ENCODE measurements around the gene IFI6. TPM values are rescaled to one million over a fixed set of nuclear protein-coding genes. Genes with fewer than 3 reads are reported as not detected.

Gene IFI6
- total RNA-seq, 1 donor from 2014 or later: 3,307 TPM

- H2AFZ ChIP-seq (ENCODE audit: low read depth, low read length): no peak overlapping the region
- no peak for DNase-seq (ENCODE audit: low read depth)
- FAIRE-seq: no peak
- TF ChIP-seq EZH2 (IDR thresholded peaks at IDR 0.05; ENCODE audit: insufficient read depth, low read length): no peak
- TF ChIP-seq, protein P1, sequence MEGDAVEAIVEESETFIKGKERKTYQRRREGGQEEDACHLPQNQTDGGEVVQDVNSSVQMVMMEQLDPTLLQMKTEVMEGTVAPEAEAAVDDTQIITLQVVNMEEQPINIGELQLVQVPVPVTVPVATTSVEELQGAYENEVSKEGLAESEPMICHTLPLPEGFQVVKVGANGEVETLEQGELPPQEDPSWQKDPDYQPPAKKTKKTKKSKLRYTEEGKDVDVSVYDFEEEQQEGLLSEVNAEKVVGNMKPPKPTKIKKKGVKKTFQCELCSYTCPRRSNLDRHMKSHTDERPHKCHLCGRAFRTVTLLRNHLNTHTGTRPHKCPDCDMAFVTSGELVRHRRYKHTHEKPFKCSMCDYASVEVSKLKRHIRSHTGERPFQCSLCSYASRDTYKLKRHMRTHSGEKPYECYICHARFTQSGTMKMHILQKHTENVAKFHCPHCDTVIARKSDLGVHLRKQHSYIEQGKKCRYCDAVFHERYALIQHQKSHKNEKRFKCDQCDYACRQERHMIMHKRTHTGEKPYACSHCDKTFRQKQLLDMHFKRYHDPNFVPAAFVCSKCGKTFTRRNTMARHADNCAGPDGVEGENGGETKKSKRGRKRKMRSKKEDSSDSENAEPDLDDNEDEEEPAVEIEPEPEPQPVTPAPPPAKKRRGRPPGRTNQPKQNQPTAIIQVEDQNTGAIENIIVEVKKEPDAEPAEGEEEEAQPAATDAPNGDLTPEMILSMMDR (IDR thresholded peaks at IDR 0.05; ENCODE audit: insufficient read depth, low read depth, low read length): no peak
- no peak overlapping the region for H3K4me2 ChIP-seq (ENCODE audit: low read length)
- peaks cover 11% of the 10 kb centered on the region for H3K9me3 Mint-ChIP-seq (ENCODE audit: unreplicated experiment)
- no peak overlapping the region for H3K27ac Mint-ChIP-seq (ENCODE audit: unreplicated experiment)
- H3K27me3 ChIP-seq (ENCODE audit: insufficient read depth, low read length): peaks cover 10% of the 10 kb centered on the region
- no peak overlapping the region for H3K4me3 Mint-ChIP-seq (ENCODE audit: unreplicated experiment)
- H3K36me3 ChIP-seq (ENCODE audit: insufficient read depth, low read length): no peaks in the 10 kb centered on the region
- peaks cover 2% of the 10 kb centered on the region for H3K27me3 Mint-ChIP-seq (ENCODE audit: low read depth, unreplicated experiment)
- H3K9me3 ChIP-seq (ENCODE audit: insufficient read depth, low read depth, low read length): no peaks in the 10 kb centered on the region
- no peak overlapping the region for H3K27ac ChIP-seq (ENCODE audit: low read depth, low read length)
- H3K9ac ChIP-seq (ENCODE audit: low read length): no peak overlapping the region
- no peak overlapping the region for H3K4me3 ChIP-seq (ENCODE audit: insufficient read depth, low read depth, low read length)
- no peaks in the 10 kb centered on the region for H4K20me1 ChIP-seq (ENCODE audit: insufficient read depth, low read length)
- no peaks in the 10 kb centered on the region for H3K4me1 ChIP-seq (ENCODE audit: insufficient read depth, low read length)
- H3K79me2 ChIP-seq (ENCODE audit: insufficient read depth, low read length): no peaks in the 10 kb centered on the region
- H3K36me3 Mint-ChIP-seq (ENCODE audit: low read depth, unreplicated experiment): peaks cover 6% of the 10 kb centered on the region
- H3K4me1 Mint-ChIP-seq (ENCODE audit: low read depth, unreplicated experiment): peaks cover 14% of the 10 kb centered on the region
Measured at GRCh38 chr1:27713139-27713725, 41.2 kb upstream of the IFI6 start.

GRCh38 chr1:27710574-27710973 is 38.6 kb upstream of the IFI6 start:
- Histone ChIP-seq H3K4me3 (ENCODE audit: insufficient read depth, low read depth, low read length) (no peak overlapping the region), H3K79me2 (ENCODE audit: insufficient read depth, low read length) (no peaks in the 10 kb centered on the region), H3K4me1 (ENCODE audit: insufficient read depth, low read length) (no peaks in the 10 kb centered on the region), H3K27me3 (ENCODE audit: insufficient read depth, low read length) (peaks cover 4% of the 10 kb centered on the region), H3K9me3 (ENCODE audit: insufficient read depth, low read depth, low read length) (no peaks in the 10 kb centered on the region), H3K9ac (ENCODE audit: low read length) (no peak overlapping the region), H4K20me1 (ENCODE audit: insufficient read depth, low read length) (no peaks in the 10 kb centered on the region), H3K36me3 (ENCODE audit: insufficient read depth, low read length) (no peaks in the 10 kb centered on the region), H3K4me2 (ENCODE audit: low read length) (no peak overlapping the region), H3K27ac (ENCODE audit: low read depth, low read length) (no peak overlapping the region), H2AFZ (ENCODE audit: low read depth, low read length) (no peak overlapping the region)
- peaks cover 5% of the 10 kb centered on the region for H3K36me3 Mint-ChIP-seq (ENCODE audit: low read depth, unreplicated experiment)
- H3K9me3 Mint-ChIP-seq (ENCODE audit: unreplicated experiment): peaks cover under 1% of the 10 kb centered on the region
- no peak overlapping the region for H3K4me3 Mint-ChIP-seq (ENCODE audit: unreplicated experiment)
- TF ChIP-seq, protein P1 (IDR thresholded peaks at IDR 0.05; ENCODE audit: insufficient read depth, low read depth, low read length): no peak
- no peak for TF ChIP-seq EZH2 (IDR thresholded peaks at IDR 0.05; ENCODE audit: insufficient read depth, low read length)
- no peak for FAIRE-seq
- H3K27me3 Mint-ChIP-seq (ENCODE audit: low read depth, unreplicated experiment): no peaks in the 10 kb centered on the region
- H3K4me1 Mint-ChIP-seq (ENCODE audit: low read depth, unreplicated experiment): peaks cover 14% of the 10 kb centered on the region
- no peak overlapping the region for H3K27ac Mint-ChIP-seq (ENCODE audit: unreplicated experiment)
- no peak for DNase-seq (ENCODE audit: low read depth)

DNA sequence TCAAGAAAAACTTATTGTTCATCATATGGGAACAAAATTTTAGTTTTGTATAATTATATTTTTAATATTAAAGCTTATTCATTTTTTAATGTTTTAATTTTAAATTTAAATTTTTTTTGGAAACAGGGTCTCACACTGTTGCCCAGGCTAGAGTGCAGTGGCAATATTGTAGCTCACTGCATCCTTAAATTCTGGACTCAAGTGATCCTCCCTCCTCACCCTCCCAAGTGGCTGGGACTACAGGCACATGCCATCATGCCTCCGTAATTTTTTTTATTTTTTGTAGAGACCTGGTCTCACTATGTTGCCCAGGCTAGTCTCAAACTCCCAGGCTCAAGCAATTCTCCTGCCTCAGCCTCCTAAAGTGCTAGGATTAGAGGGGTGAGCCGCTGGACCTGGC is 33.6 kb upstream of the IFI6 start:
- H3K4me1 ChIP-seq (ENCODE audit: insufficient read depth, low read length): no peaks in the 10 kb centered on the region
- no peak overlapping the region for H3K27ac ChIP-seq (ENCODE audit: low read depth, low read length)
- Mint-ChIP-seq H3K4me1 (ENCODE audit: low read depth, unreplicated experiment) (no peaks in the 10 kb centered on the region), H3K27ac (ENCODE audit: unreplicated experiment) (no peak overlapping the region), H3K36me3 (ENCODE audit: low read depth, unreplicated experiment) (no peaks in the 10 kb centered on the region), H3K4me3 (ENCODE audit: unreplicated experiment) (no peak overlapping the region), H3K27me3 (ENCODE audit: low read depth, unreplicated experiment) (peaks cover 6% of the 10 kb centered on the region), H3K9me3 (ENCODE audit: unreplicated experiment) (peaks cover 4% of the 10 kb centered on the region)
- no peak overlapping the region for H3K4me2 ChIP-seq (ENCODE audit: low read length)
- no peak overlapping the region for H3K4me3 ChIP-seq (ENCODE audit: insufficient read depth, low read depth, low read length)
- DNase-seq (ENCODE audit: low read depth): no peak
- H4K20me1 ChIP-seq (ENCODE audit: insufficient read depth, low read length): no peaks in the 10 kb centered on the region
- no peak for TF ChIP-seq EZH2 (IDR thresholded peaks at IDR 0.05; ENCODE audit: insufficient read depth, low read length)
- TF ChIP-seq, protein P1 (IDR thresholded peaks at IDR 0.05; ENCODE audit: insufficient read depth, low read depth, low read length): no peak
- peaks cover 6% of the 10 kb centered on the region for H3K9me3 ChIP-seq (ENCODE audit: insufficient read depth, low read depth, low read length)
- H3K9ac ChIP-seq (ENCODE audit: low read length): no peak overlapping the region
- no peak for FAIRE-seq
- H3K36me3 ChIP-seq (ENCODE audit: insufficient read depth, low read length): no peaks in the 10 kb centered on the region
- H2AFZ ChIP-seq (ENCODE audit: low read depth, low read length): no peak overlapping the region
- H3K79me2 ChIP-seq (ENCODE audit: insufficient read depth, low read length): no peaks in the 10 kb centered on the region
- peaks cover 6% of the 10 kb centered on the region for H3K27me3 ChIP-seq (ENCODE audit: insufficient read depth, low read length)
